Measurements from ENCODE around the gene ZBTB44. TPM values are rescaled to one million over a fixed set of nuclear protein-coding genes. Genes with fewer than 3 reads are reported as not detected.
"Not testable (repeated sequence)": the region's sequence is repeated elsewhere in the genome, so short reads cannot be mapped to it uniquely, and the experiment has no call there.

Gene ZBTB44
- total RNA-seq, 1 donor from 2014 or later = 70.7 TPM

DNA sequence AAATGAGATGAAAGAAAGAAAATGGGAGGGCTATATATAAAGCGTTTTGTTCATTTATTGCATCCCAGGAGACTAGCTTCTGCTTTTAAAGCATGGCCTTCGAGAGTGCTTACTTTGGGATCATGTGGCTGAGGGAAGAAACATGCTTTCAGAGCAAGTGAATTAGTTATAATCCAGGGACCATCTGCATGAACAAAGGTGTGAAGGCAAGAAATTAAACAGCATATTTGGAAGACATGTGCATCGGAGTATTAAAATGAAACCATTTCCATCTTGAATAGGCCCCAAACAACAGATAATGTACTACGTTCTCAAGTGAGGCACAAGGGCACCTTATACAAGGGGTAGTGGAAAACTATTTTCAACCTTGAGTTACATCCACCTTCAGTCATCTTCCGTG is 51.4 kb downstream of the ZBTB44 start:
- no peak for DNase-seq (ENCODE audit: extremely low spot score in 2 of 2)
- intact Hi-C loops (cut with DNase I) = no loop called here
- H3K9me3 ChIP-seq = no peaks in the 10 kb centered on the region
- no peaks in the 10 kb centered on the region for H3K4me1 ChIP-seq
- no peaks in the 10 kb centered on the region for H3K27me3 ChIP-seq
- TF ChIP-seq POLR2AphosphoS5 (IDR thresholded peaks at IDR 0.05; ENCODE audit: insufficient read depth in 1 of 2, low read depth in 1 of 2) (no peak), POLR2A (IDR thresholded peaks at IDR 0.05) (no peak)
- TF ChIP-seq, protein P1, sequence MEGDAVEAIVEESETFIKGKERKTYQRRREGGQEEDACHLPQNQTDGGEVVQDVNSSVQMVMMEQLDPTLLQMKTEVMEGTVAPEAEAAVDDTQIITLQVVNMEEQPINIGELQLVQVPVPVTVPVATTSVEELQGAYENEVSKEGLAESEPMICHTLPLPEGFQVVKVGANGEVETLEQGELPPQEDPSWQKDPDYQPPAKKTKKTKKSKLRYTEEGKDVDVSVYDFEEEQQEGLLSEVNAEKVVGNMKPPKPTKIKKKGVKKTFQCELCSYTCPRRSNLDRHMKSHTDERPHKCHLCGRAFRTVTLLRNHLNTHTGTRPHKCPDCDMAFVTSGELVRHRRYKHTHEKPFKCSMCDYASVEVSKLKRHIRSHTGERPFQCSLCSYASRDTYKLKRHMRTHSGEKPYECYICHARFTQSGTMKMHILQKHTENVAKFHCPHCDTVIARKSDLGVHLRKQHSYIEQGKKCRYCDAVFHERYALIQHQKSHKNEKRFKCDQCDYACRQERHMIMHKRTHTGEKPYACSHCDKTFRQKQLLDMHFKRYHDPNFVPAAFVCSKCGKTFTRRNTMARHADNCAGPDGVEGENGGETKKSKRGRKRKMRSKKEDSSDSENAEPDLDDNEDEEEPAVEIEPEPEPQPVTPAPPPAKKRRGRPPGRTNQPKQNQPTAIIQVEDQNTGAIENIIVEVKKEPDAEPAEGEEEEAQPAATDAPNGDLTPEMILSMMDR (IDR thresholded peaks at IDR 0.05) = no peak
- H3K36me3 ChIP-seq = peaks cover 0 to 10% of the 10 kb centered on the region in 2 donors
- H3K27ac ChIP-seq = no peak overlapping the region
- no peak overlapping the region for H3K4me3 ChIP-seq

DNA sequence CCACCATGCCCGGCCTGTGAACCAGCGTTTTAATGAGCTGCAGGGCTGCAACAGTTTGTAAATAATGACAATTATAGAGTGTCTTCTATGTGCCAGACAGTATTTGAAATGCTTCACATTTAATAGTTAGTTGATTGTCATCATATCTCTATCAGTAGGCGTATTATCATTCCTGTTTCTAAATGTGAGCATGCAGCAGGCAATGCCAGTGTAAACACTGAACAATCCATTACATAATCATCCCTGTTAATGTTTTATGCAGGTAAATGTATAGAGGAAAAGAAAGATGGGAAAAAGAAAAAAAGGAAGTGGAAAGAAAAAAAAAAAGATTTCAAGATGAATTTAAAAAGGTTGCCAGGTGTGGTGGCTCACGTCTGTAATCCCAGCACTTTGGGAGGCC is 52.3 kb downstream of the ZBTB44 start:
- no peaks in the 10 kb centered on the region for H3K9me3 ChIP-seq
- DNase-seq (ENCODE audit: extremely low spot score in 2 of 2) = no peak
- no peak overlapping the region for H3K27ac ChIP-seq
- H3K4me1 ChIP-seq = no peaks in the 10 kb centered on the region
- peaks cover 0 to 10% of the 10 kb centered on the region in 2 donors for H3K36me3 ChIP-seq
- H3K4me3 ChIP-seq = no peak overlapping the region
- no peaks in the 10 kb centered on the region for H3K27me3 ChIP-seq
- intact Hi-C loops (cut with DNase I) = no loop called here
- no peak for TF ChIP-seq POLR2A (IDR thresholded peaks at IDR 0.05)
- TF ChIP-seq POLR2AphosphoS5 (IDR thresholded peaks at IDR 0.05; ENCODE audit: insufficient read depth in 1 of 2, low read depth in 1 of 2) = no peak
- TF ChIP-seq, protein P1 (IDR thresholded peaks at IDR 0.05) = no peak

GRCh38 chr11:130261571-130261970 is 53.1 kb downstream of the ZBTB44 start:
- TF ChIP-seq, protein P1 (IDR thresholded peaks at IDR 0.05) = no peak
- no peak for TF ChIP-seq POLR2A (IDR thresholded peaks at IDR 0.05)
- TF ChIP-seq POLR2AphosphoS5 (IDR thresholded peaks at IDR 0.05; ENCODE audit: insufficient read depth in 1 of 2, low read depth in 1 of 2) = no peak
- Histone ChIP-seq H3K4me3 (no peak overlapping the region), H3K27ac (no peak overlapping the region), H3K27me3 (no peaks in the 10 kb centered on the region), H3K9me3 (no peaks in the 10 kb centered on the region), H3K4me1 (no peaks in the 10 kb centered on the region), H3K36me3 (peaks cover 0 to 10% of the 10 kb centered on the region in 2 donors)
- DNase-seq (ENCODE audit: extremely low spot score in 2 of 2) = no peak
- intact Hi-C loops (cut with DNase I) = no loop called here

DNA sequence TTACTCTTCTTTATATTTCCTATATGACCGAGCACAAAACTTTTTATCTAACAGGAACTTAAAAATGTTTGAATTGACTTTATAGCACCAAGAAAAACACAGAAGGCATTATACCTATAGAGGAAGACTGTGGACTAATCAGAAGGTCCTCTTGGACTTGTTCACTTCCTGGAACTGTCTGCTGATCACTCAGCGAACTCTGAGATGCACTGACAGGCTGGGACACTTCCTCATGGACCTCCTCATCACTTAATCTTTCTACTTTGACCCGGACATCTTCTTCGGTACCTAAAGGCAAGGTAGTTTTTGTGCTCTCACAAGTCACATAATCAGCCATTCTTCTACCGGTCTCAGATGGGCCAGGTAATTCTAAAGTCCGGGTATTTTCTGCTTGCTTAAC is 54.0 kb downstream of the ZBTB44 start:
- TF ChIP-seq POLR2A (IDR thresholded peaks at IDR 0.05) = no peak
- TF ChIP-seq POLR2AphosphoS5 (IDR thresholded peaks at IDR 0.05; ENCODE audit: insufficient read depth in 1 of 2, low read depth in 1 of 2) = no peak
- TF ChIP-seq, protein P1 (IDR thresholded peaks at IDR 0.05) = no peak
- Histone ChIP-seq H3K4me1 (no peaks in the 10 kb centered on the region), H3K36me3 (peaks cover 0 to 10% of the 10 kb centered on the region in 2 donors)

DNA sequence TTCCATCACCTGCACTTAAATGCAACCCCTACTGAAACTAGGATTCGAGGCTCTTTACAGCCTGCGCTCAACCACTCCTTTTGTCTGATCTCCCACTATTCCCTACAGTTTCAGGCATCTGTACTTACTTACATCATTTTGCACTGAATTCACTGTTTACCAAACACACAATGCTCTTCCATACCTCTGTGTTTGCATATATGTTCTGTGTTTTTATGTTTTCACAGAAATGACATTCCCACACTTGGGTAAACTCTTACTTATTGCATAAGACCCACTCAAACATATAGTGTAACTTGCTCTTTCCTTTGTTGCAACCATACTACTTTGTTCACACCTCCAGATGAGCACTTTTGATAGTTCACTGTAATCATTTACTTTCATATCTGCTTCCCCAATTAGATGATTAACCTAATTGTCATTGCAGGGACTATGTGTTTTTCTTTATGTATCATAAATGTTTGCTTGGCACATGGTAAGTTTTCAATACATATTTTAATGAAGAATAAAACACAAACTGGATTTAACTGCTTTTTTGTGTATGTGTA is 54.6 kb downstream of the ZBTB44 start:
- no peaks in the 10 kb centered on the region for H3K27me3 ChIP-seq
- H3K4me1 ChIP-seq = no peaks in the 10 kb centered on the region
- DNase-seq (ENCODE audit: extremely low spot score in 2 of 2) = no peak
- peaks cover 0 to 10% of the 10 kb centered on the region in 2 donors for H3K36me3 ChIP-seq
- no peak overlapping the region for H3K4me3 ChIP-seq
- no peak overlapping the region for H3K27ac ChIP-seq
- TF ChIP-seq, protein P1 (IDR thresholded peaks at IDR 0.05) = no peak
- TF ChIP-seq POLR2AphosphoS5 (IDR thresholded peaks at IDR 0.05; ENCODE audit: insufficient read depth in 1 of 2, low read depth in 1 of 2) (no peak), POLR2A (IDR thresholded peaks at IDR 0.05) (no peak)
- intact Hi-C loops (cut with DNase I) = no loop called here
- H3K9me3 ChIP-seq = no peaks in the 10 kb centered on the region

More for the DNA sequence above, 54.0 kb downstream of the ZBTB44 start:
- DNase-seq (ENCODE audit: extremely low spot score in 2 of 2) = no peak
- Histone ChIP-seq H3K27me3 (no peaks in the 10 kb centered on the region), H3K4me3 (no peak overlapping the region), H3K27ac (no peak overlapping the region), H3K9me3 (no peaks in the 10 kb centered on the region)
- intact Hi-C loops (cut with DNase I) = no loop called here

GRCh38 chr11:130251763-130252162 is 63.0 kb downstream of the ZBTB44 start:
- H3K27ac ChIP-seq; intact Hi-C loops (cut with DNase I); H3K9me3 ChIP-seq; H3K4me3 ChIP-seq; H3K4me1 ChIP-seq; DNase-seq (ENCODE audit: extremely low spot score in 2 of 2); H3K36me3 ChIP-seq; H3K27me3 ChIP-seq: not testable (repeated sequence)

GRCh38 chr11:130249929-130250328 is 64.8 kb downstream of the ZBTB44 start:
- DNase-seq (ENCODE audit: extremely low spot score in 2 of 2); H3K4me3 ChIP-seq; H3K27ac ChIP-seq; intact Hi-C loops (cut with DNase I); H3K4me1 ChIP-seq; H3K36me3 ChIP-seq; H3K27me3 ChIP-seq; H3K9me3 ChIP-seq: not testable (repeated sequence)
